RWPE2 (cell line): ENCODE data around the gene CRYBA4.

Experiments used
- ATAC-seq: fragments of 200-7000 bp; cut with Tn5 transposase; 3 replicates; pipeline ENCODE4 v1.9.1; 2021; ENCODE audit warnings: low read depth
- DNase-seq: peaks from one replicate; pipeline ENCODE4 v3.0.0-alpha.2; 2020; ENCODE audit warnings: low spot score
- H3K27ac ChIP-seq: fragments of 450-650 bp; 2 replicates; pipeline ENCODE4 v1.5.1; 2017; ENCODE audit warnings: mild to moderate bottlenecking; ENCODE audit not compliant: poor library complexity, severe bottlenecking
- H3K27me3 ChIP-seq: fragments of 250-450 bp; sonication (Bioruptor Pico); 2 replicates; pipeline ENCODE4 v1.5.1; 2021; ENCODE audit warnings: mild to moderate bottlenecking, moderate library complexity; ENCODE audit not compliant: insufficient read depth, poor library complexity, severe bottlenecking
- H3K36me3 ChIP-seq: fragments of 250-450 bp; sonication (Bioruptor Pico); 2 replicates; pipeline ENCODE4 v1.5.1; 2020; ENCODE audit warnings: low read depth, mild to moderate bottlenecking, moderate library complexity
- H3K4me1 ChIP-seq: fragments of 250-450 bp; sonication (Bioruptor Pico); 2 replicates; pipeline ENCODE4 v1.5.1; 2021; ENCODE audit warnings: mild to moderate bottlenecking, moderate library complexity; ENCODE audit not compliant: insufficient read depth, poor library complexity, severe bottlenecking
- H3K4me3 ChIP-seq: fragments of 250-450 bp; sonication (Bioruptor Pico); 2 replicates; pipeline ENCODE4 v1.5.1; 2021; ENCODE audit warnings: mild to moderate bottlenecking, moderate library complexity; ENCODE audit not compliant: severe bottlenecking
- H3K9me3 ChIP-seq: fragments of 250-450 bp; sonication (Bioruptor Pico); 2 replicates; pipeline ENCODE4 v1.5.1; 2021; ENCODE audit warnings: mild to moderate bottlenecking, moderate library complexity; ENCODE audit not compliant: severe bottlenecking
- TF ChIP-seq, protein P1 (sequence below): fragments of 450-650 bp; IDR thresholded peaks from one replicate; pipeline ENCODE4 v1.5.1; 2017; ENCODE audit warnings: mild to moderate bottlenecking, moderate library complexity; ENCODE audit not compliant: poor library complexity, severe bottlenecking

CRYBA4 gene

DNA sequence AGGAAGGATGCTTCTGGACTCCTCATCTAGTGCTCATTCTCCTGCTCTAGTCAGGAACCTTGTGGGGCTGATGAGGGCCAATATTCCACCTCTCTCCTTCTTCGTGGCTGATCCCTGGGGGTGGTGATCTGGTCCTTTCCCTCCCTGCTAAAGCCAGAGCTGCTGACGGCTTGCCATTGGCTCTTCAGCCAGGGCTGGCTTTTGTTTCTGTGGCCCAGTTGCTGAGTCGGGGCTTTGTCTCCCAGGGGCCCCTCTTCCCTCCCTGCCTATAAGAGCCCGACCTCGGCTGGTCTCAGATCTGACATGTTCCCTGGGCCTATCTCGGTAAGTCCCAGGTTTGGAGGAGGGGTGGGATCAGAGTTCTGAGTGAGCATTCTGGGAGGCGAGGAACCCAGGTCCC, at the start of gene CRYBA4:
Gene CRYBA4, plus strand, starts transcription at position 301 of the 400 bp plus-strand sequence. CDS start 634 bp downstream, outside the sequence.
- no peaks in the 10 kb centered on the region for H3K27me3 ChIP-seq
- TF ChIP-seq, protein P1, sequence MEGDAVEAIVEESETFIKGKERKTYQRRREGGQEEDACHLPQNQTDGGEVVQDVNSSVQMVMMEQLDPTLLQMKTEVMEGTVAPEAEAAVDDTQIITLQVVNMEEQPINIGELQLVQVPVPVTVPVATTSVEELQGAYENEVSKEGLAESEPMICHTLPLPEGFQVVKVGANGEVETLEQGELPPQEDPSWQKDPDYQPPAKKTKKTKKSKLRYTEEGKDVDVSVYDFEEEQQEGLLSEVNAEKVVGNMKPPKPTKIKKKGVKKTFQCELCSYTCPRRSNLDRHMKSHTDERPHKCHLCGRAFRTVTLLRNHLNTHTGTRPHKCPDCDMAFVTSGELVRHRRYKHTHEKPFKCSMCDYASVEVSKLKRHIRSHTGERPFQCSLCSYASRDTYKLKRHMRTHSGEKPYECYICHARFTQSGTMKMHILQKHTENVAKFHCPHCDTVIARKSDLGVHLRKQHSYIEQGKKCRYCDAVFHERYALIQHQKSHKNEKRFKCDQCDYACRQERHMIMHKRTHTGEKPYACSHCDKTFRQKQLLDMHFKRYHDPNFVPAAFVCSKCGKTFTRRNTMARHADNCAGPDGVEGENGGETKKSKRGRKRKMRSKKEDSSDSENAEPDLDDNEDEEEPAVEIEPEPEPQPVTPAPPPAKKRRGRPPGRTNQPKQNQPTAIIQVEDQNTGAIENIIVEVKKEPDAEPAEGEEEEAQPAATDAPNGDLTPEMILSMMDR: no peak
- no peaks in the 10 kb centered on the region for H3K4me1 ChIP-seq
- no peak within 1 kb of the TSS for H3K4me3 ChIP-seq
- ATAC-seq (no peak), DNase-seq (no peak)
- H3K27ac ChIP-seq: no peak within 1 kb of the TSS
- no peaks in the 10 kb centered on the region for H3K36me3 ChIP-seq
- H3K9me3 ChIP-seq: no peaks in the 10 kb centered on the region

DNA sequence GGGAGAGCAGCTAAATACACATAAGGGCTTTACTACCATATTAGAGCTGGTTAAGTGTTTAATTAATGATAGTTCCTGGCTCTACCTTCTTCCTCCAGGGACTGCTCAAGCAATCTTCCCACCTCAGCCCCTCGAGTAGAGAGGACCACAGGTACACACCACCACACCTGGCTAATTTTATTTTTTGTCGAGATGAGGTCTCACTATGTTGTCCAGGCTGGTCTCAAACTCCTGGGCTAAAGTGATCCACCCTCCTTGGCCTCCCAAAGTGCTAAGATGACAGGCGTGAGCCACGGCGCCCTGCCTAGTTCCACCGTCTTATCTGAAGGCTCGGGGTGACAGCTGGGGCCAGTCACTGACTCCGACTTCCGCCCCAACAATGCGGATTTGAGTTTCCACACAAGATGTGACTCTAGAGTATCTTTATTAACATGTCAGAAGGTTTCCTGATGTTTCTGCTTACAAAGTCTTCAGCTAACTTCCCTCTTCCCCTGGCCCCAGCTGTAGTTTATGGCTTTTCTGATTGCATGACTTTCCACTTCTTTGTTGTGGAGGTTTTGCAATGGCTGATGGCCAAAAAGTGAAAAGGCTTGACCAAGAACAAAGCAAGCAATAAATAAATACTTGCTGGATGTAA, 48.6 kb upstream of the CRYBA4 start:
- DNase-seq: no peak
- Histone ChIP-seq H3K4me1 (peaks cover 11% of the 10 kb centered on the region), H3K9me3 (no peaks in the 10 kb centered on the region), H3K27me3 (no peaks in the 10 kb centered on the region), H3K27ac (no peak overlapping the region), H3K36me3 (no peaks in the 10 kb centered on the region; the same call in 1 of the 2 replicates), H3K4me3 (no peak overlapping the region)
- TF ChIP-seq, protein P1: no peak
- ATAC-seq: no peak

DNA sequence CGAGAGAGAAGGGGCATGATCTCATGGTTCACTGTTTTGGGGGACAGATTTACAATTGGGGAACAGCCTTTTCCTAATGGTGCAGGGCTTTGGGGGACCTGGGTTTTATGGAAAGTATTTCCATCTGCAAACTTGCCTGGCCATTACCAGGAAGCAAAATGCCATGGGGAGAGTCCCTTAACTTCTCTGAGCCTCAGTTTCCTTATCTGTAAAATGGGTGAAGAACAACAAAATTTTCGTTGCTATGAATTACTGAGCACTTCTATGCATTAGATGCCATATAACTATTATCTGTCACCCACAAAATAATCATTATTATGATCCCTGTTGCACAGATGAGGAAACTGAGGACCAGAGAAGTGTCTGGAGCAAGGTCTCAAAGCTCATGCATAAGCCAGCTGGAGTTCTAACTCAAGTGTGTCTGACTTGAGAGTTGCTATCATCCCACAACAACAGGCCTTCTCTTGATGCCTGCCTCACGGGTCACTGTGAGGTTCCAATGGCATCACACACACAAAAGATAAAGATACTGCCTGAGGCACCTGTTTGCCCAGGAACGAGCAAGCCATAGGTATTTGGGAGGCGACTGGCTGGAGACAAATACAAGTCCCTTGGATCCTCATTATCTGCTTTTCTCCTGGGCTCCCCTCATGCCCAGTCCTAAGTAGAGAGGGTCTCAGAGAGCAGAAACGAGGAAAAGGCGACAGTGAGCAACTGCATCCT, 47.6 kb upstream of the CRYBA4 start:
- ATAC-seq (no peak), DNase-seq (no peak)
- H3K36me3 ChIP-seq: no peaks in the 10 kb centered on the region; the same call in 1 of the 2 replicates
- TF ChIP-seq, protein P1: no peak
- no peak overlapping the region for H3K27ac ChIP-seq
- H3K4me3 ChIP-seq: no peak overlapping the region
- peaks cover under 1% of the 10 kb centered on the region for H3K4me1 ChIP-seq
- no peaks in the 10 kb centered on the region for H3K9me3 ChIP-seq
- H3K27me3 ChIP-seq: no peaks in the 10 kb centered on the region

DNA sequence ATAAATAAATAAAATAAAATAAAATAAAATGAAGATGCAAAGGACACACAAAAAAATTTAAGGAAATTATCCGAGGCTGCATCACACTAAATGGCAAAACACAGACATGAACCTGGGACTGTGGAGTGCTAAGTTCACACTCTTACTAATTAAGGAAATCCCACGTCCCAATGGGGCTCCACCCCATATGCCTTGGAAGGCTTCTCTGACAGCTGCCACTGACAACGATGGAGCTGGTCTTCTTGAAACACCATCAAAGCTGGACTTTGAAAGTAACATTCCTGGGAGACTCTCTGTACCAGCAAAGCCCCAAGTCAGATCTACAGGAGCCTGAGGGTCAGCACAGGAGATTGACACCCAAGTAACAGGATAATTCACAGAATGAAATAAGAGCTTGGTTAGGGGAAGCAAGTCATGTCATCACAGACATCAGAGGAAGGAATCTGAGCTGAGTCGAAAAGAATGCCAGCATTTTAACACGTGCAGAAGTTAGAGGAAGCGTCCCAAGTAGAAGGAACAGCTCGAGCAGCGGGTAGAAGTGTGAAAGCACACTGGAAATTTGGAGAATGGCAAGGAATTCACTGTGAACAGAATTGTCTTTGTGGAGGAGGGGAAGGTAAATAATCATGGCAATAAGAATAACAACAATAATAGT, 45.6 kb upstream of the CRYBA4 start:
- H3K4me3 ChIP-seq: no peak overlapping the region
- no peaks in the 10 kb centered on the region for H3K27me3 ChIP-seq
- no peak for DNase-seq
- no peaks in the 10 kb centered on the region for H3K4me1 ChIP-seq
- H3K9me3 ChIP-seq: no peaks in the 10 kb centered on the region
- TF ChIP-seq, protein P1: no peak
- H3K27ac ChIP-seq: no peak overlapping the region
- no peaks in the 10 kb centered on the region; the same call in 1 of the 2 replicates for H3K36me3 ChIP-seq
- no peak for ATAC-seq
